ENCODE measurements around the gene PRPH. TPM values are rescaled to one million over a fixed set of nuclear protein-coding genes. Genes with fewer than 3 reads are reported as not detected.

Gene PRPH
- total and polyA plus RNA-seq, 9 of the 15 experiments (the other 6 are each of a cell fraction or from before 2014, with no cell fraction given): 0.27 to 1.9 (median 1.3) TPM; not detected in 1

GRCh38 chr12:49322708-49323523, 28.0 kb downstream of the PRPH start, which contains the start of gene TROAP (continued):
- TF ChIP-seq GTF2E2 (tag; IDR thresholded peaks at IDR 0.05) (peak; percentile 75; the same call in 1 of the 2 replicates), RBM15 (IDR thresholded peaks at IDR 0.05; ENCODE audit: insufficient read depth, low read length) (no peak), JUNB (CRISPR knock-in tag; conservative IDR thresholded peaks at IDR 0.05) (no peak), ZNF280B (CRISPR knock-in tag; IDR thresholded peaks at IDR 0.05) (no peak), CHAMP1 (IDR thresholded peaks at IDR 0.05) (no peak), NBN (IDR thresholded peaks at IDR 0.05; ENCODE audit: low read depth) (0 out of 2 replicates have a peak, but pooled peaks have one; percentile 33), NFYB (IDR thresholded peaks at IDR 0.05; ENCODE audit: extremely low read depth, insufficient read length) (peak; percentile 83), MAFK (IDR thresholded peaks at IDR 0.05; ENCODE audit: low read length) (0 out of 2 replicates have a peak, but pooled peaks have one; percentile 1), BRD4 (IDR thresholded peaks at IDR 0.05) (0 out of 2 replicates have a peak, but pooled peaks have one; percentile 36), HOXB6 (CRISPR knock-in tag; IDR thresholded peaks at IDR 0.05; ENCODE audit: borderline replicate concordance) (no peak), POLR2B (IDR thresholded peaks at IDR 0.05; ENCODE audit: low read depth, partially characterized antibody) (peak; percentile 89), CHD2 (IDR thresholded peaks at IDR 0.05; ENCODE audit: low read depth, low read length) (peak; percentile 94), ZNF384 (IDR thresholded peaks at IDR 0.05; ENCODE audit: low read depth, low read length) (peak; percentile 99), TAL1 (IDR thresholded peaks at IDR 0.05) (no peak), HDAC1 (IDR thresholded peaks at IDR 0.05) (peak; percentile 75 to 99; a peak in 3 of 4 replicates), CREM (IDR thresholded peaks at IDR 0.05; ENCODE audit: low read depth) (peak; percentile 77), ATF3 (IDR thresholded peaks at IDR 0.05) (no peak), ATF3 (CRISPR knock-in tag; conservative IDR thresholded peaks at IDR 0.05) (0 out of 2 replicates have a peak, but pooled peaks have one; percentile 18), E2F4 (CRISPR knock-in tag; IDR thresholded peaks at IDR 0.05; ENCODE audit: low read depth) (peak; percentile 97), JUN (IDR thresholded peaks at IDR 0.05; ENCODE audit: borderline replicate concordance, low read depth, low read length) (no peak; the same call in 1 of the 2 replicates), JUN (CRISPR knock-in tag; IDR thresholded peaks at IDR 0.05; ENCODE audit: borderline replicate concordance) (no peak), ZNF224 (CRISPR knock-in tag; IDR thresholded peaks at IDR 0.05) (no peak)

Data from K562 (cell line).